Inferior parietal cortex (tissue), 1 donor: ENCODE data around the gene CHN1.

Experiments used
- DNase-seq: peaks from one replicate; pipeline ENCODE4 v3.0.0-alpha.2; 2016; ENCODE audit errors: extremely low spot score

CHN1 gene

DNA sequence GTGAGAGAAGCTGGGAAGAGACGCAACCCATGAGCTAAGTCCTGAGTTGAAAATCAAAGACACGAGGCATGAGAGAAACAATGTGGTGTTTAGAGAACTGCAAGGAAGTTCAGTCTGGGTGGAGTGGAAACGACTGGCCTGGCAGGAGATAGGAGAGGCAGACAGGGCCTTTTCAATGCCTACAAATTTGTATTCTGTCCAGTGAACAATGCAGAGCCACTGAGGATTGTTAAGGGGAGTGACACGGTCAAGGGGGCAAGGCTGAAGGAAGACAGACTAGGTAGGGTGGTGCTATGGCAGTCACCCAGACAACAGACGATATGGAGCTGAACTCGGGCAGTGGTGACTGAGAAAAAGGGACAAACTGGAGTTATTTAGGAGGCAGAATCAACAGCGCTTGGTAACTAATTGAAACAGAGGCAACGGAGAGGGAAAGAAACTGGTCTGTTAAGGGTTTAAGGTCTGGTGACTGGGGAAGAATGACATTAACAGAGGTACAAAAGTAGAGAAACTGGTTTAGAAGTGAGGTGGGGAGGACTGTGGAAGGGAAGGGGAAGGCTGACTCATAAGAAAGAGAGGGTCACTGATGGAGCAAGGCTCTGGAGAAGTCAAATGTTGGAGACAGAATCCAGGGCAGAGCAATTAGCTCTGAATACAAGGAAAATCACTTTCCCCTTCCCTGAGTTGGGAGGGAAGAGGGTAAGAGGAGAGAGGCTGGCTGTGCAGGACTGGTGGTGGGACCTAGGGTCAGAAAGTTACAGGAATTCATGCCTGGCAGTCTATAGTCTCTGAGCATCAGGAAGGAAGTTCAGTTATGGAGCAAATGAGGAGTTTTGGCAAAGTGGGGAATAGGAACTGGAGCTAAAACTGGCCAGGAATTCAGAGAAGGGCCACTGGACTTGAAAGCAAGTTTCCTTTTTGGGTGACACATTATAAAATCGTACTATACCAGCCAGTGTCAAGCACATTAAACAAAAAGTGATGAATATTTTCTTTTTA, 177.5 kb downstream of the CHN1 start:
- no peak for DNase-seq

GRCh38 chr2:174826051-174826450, 179.1 kb downstream of the CHN1 start:
- DNase-seq = no peak

- DNase-seq = no peak
These were observed 181.1 kb downstream of the CHN1 start for GRCh38 chr2:174824068-174824467.

DNA sequence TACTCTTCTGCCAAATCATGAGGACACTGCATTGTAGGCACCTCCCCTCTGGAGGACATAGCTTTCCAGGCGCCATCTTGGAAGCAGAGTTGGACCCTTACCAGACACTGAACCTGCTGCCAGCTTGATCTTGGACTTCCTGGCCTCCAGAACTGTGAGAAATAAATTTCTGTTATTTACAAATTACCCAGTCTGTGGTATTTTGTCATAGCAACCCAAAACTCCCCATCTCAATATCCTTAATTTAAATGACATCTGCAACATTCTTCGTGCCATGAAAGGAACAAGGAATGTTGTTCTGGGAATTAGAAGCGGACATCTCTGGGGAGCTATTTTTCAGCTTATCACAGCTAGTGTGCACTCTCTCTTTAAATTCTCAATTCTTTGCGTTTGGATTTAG, 183.6 kb downstream of the CHN1 start:
- no peak for DNase-seq

- no peak for DNase-seq
These were observed 184.8 kb downstream of the CHN1 start for GRCh38 chr2:174820361-174820760.

DNA sequence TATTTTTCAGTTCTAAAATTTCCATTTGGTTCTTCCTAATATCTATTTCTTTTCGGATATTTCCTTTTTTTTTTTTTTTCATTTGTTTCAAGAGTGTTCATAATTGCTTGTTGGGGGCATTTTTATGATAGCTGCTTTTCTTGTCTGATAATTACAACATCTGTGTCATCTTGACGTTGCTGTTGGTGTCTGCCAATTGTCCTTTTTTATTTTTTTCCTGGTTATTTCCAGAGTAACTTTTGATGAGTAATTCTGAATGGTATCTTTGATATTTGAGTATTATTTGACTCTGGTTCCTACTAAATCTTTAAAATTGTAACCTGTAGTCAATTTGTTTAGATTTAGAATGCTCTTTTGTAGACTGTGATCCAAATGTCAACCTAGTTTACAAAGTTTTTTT, 189.7 kb downstream of the CHN1 start:
- no peak for DNase-seq

DNA sequence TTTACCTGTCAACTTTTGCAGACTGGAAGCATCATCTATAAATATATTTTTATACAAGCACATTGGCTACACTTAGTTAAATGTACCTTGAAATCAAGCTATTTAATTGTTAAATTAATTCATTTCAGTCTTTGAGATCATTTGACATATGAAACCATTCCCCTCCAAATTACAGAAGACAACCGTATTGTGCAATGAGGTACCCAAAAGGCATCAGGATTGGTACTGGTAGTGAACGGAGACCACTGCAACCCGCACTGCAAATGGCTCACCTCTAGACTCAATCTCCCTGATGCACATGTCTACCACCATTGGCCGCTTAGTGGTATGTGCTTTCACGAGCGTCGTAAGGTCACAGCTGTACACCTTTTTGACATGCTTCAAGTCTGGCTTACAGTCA, 193.1 kb downstream of the CHN1 start:
- no peak for DNase-seq

- no peak for DNase-seq
These were observed 197.2 kb downstream of the CHN1 start for GRCh38 chr2:174807931-174808330.

DNA sequence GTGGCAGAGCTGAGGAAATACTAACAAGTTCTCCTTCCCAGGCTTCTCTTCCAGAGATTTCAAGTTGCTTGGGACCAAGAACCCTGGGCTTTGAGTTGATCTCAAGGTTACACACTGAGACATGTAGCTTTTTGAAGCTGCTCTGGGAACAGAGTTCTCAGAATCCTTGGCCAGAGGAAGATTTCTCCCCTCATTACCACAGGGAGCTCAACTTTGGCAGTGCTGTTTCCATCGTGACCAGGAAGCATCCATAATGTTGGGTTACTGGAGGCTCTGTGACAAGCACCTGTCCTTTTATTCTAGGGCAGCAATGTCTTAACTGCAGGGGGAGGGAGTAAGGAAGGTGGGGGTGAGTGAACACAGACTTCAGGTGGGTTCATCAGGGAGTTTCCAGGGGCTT, 199.4 kb downstream of the CHN1 start:
- DNase-seq = no peak

GRCh38 chr2:174802459-174802858, 202.7 kb downstream of the CHN1 start:
- DNase-seq = no peak

DNA sequence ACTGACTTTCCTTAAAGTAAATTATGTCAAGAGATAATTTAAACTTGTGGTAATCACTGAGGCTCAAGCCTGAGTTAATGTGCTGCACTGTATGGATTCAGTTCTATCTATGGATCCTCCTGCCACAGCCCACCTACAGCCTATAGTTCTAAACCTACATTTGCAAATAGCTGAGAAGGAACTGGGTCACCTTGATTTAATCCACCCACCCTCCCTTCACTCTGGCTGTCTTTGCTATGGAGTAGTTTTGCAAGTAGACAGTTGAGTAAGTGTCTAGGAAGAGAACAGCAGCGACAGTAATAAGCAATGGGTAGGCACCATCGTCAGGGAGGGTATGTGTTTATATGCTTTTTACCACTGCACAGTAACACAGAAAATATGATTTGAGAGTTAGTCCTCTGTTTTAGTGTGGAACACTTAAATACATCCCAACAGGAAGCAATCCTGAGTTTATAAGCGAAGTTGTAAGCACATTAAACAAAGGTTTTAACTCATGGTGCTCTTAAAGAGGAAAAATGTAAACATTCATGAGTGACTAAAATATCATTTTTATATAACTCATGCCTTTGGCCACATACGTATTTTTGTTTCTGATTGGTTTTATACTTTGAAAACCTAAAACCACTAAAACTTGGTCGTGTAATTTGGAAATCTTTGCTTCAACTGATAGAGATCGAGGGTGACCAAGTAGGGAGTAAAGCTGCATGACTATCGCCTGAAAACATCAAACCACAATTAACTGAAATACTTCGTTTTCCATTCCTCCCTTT, 204.6 kb downstream of the CHN1 start:
- no peak for DNase-seq

- DNase-seq = no peak
These were observed 206.4 kb downstream of the CHN1 start for GRCh38 chr2:174798801-174799200.

GRCh38 chr2:174797781-174798276, 207.4 kb downstream of the CHN1 start:
- DNase-seq = no peak

DNA sequence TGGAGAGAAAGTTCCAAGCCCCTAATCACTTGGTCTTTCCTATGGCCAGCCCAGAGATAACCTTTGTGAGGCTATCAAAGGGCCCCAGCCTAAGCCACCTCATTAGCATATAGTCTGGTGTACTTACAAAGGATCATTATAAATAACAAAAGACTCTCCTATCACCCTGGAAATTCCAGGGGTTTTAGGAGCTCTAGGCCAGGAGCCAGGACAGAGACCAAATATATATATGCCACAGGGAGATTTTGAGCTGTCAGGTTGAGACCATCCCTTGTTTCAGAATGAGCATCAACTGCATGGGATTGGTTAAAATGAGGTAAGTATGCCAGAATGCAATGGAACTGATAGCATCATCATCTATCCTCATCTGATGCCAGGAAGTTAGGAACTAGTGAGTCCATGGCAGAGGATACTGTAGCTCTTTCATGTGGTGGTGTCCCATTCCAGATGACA, 208.8 kb downstream of the CHN1 start:
- no peak for DNase-seq

- no peak for DNase-seq
These were observed 210.3 kb downstream of the CHN1 start for GRCh38 chr2:174794851-174795374.

GRCh38 chr2:174792309-174793025, 212.7 kb downstream of the CHN1 start:
- DNase-seq = no peak

GRCh38 chr2:174791746-174792280, 213.4 kb downstream of the CHN1 start:
- no peak for DNase-seq

DNA sequence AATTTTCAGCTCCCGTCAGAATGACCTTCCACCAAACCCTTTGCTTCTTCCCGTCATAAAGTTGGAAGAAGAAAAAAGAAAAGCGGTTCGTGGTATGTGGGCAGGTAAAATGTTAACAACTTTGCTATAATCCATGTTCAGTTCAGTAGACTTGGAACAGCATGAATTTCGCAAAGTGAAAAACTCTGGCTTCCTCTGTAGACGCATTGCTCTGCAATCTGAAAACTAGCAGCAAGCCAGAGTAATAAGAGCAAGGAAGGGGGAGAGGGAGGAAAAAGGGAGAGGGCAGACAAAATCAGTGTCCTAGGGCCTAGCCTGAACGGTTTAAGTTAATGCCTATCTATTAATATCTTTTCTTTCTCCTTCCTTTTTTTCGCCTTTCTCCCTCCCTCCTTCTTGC, 214.2 kb downstream of the CHN1 start:
- DNase-seq = no peak

DNA sequence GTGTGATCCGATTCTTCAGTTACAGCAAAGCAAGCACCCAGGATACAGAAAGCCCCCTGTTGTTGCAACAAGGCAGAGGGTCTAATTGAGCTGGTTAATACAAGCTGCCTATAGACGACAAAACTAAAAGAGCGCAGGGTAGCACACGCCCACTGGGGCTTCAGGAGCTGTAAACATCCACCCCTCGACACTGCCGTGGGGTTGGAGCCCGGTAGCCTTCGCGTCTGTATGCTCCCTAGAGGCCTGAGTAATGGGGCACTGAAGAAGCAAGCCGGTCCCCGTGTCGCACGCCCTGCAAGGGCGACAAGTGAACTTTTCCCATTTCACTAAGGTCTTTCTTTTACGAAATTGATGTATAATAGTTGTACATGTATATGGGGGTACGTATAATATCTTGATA, 216.2 kb downstream of the CHN1 start:
- DNase-seq = no peak

- DNase-seq = no peak
These were observed 216.8 kb downstream of the CHN1 start for GRCh38 chr2:174788291-174788929.
